ENCODE data around the gene LPP.

DNA sequence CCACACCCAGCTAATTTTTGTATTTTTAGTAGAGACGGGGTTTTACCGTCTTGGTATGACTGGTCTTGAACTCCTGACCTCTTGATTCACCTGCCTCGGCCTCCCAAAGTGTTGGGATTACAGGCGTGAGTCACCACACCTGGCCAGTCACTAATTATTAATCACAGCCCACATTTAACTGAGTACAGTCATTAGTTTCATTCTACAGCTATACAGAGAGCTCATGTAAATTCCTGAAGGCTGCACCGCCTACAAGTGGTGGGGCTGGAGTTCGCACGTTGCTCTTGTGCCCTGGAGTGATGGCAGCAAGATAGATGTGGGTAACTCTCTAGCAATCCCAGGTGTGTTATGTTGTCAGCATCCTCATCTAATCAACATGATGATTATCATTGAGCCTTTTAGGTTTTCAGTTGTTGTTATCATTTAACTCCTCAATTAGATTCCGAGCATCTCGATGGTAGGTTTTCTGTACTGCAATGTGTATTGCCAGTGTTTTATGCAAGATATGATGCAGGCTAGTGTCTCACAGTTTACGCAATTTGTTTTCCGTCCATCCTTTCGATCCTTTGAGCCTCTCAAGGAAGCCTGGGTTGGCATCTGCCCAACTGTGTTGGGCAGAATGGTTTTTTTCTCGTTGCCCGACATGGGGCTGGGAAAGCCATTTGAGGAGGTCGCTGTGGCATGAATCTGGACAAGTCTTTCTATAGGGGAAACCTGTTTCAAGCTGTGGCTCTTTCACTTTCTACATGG lies 216.3 kb downstream of the LPP start:
- no peak for TF ChIP-seq CTCF (IDR thresholded peaks at IDR 0.05)
- no peak for TF ChIP-seq RFX5 (IDR thresholded peaks at IDR 0.05)
- no peak for TF ChIP-seq RAD21 (conservative IDR thresholded peaks at IDR 0.05 in 1 of 2, IDR thresholded peaks at IDR 0.05 in 1 of 2)
- TF ChIP-seq MAX (IDR thresholded peaks at IDR 0.05) = no peak
- no peak for TF ChIP-seq MAFK (IDR thresholded peaks at IDR 0.05; ENCODE audit: partially characterized antibody)
- no peak for TF ChIP-seq ESRRA (IDR thresholded peaks at IDR 0.05; ENCODE audit: borderline replicate concordance, low read length)
- no peak for TF ChIP-seq RNF2 (IDR thresholded peaks at IDR 0.05; ENCODE audit: borderline replicate concordance, low read depth)
- TF ChIP-seq EP300 (IDR thresholded peaks at IDR 0.05) = no peak
- TF ChIP-seq TP53 (CRISPR knock-in tag; IDR thresholded peaks at IDR 0.05) = no peak
- no peak for TF ChIP-seq ZC3H11A (IDR thresholded peaks at IDR 0.05)
- no peak for TF ChIP-seq POLR2A (IDR thresholded peaks at IDR 0.05; ENCODE audit: low read length)
- TF ChIP-seq HMGXB4 (CRISPR knock-in tag; IDR thresholded peaks at IDR 0.05; ENCODE audit: borderline replicate concordance) = no peak
- TF ChIP-seq BHLHE40 (IDR thresholded peaks at IDR 0.05; ENCODE audit: low read depth, low read length) = no peak
- no peak for TF ChIP-seq CHD2 (IDR thresholded peaks at IDR 0.05; ENCODE audit: low read length, partially characterized antibody)
